Suppressor macrophage (primary cell): ENCODE measurements around the gene TM9SF4.

ENCODE experiments used
- DNase-seq, 4 experiments: peaks; one replicate each; pipeline ENCODE4 v3.0.0-alpha.2; 2020 to 2022

Gene TM9SF4

DNA sequence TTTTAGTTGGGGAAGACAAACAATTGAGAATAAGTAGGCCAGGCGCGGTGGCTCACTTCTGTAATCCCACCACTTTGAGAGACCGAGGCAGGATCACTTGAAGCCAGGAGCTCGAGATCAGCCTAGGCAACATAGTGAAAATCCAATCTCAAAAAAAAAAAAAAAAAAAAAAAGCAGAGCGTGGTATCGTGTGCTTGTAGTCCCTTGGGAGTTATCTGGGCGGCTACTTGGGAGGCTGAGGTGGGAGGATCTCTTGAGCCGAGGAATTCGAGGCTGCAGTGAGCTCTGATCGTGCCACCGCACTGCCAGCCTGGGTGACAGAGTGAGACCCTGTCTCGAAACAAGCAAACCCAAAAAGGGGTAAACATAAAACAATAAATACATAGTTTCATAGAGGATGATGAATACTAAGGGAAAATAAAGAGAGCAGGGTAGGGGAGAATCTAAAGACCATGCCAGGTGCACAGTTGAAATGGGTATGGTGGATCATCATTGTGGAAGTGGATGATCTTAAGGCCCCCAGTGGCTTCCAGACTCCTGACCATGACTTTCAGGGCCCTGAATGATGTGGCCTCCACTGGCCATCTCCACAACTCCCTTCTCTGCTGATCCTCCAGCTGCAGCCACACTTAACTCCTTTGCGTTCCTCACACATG is 99.1 kb downstream of the TM9SF4 start:
- DNase-seq = no peak

- DNase-seq = no peak
These were observed 100.5 kb downstream of the TM9SF4 start for GRCh38 chr20:32209850-32210605.

- DNase-seq = no peak
These were observed 104.4 kb downstream of the TM9SF4 start for GRCh38 chr20:32213870-32214269.

DNA sequence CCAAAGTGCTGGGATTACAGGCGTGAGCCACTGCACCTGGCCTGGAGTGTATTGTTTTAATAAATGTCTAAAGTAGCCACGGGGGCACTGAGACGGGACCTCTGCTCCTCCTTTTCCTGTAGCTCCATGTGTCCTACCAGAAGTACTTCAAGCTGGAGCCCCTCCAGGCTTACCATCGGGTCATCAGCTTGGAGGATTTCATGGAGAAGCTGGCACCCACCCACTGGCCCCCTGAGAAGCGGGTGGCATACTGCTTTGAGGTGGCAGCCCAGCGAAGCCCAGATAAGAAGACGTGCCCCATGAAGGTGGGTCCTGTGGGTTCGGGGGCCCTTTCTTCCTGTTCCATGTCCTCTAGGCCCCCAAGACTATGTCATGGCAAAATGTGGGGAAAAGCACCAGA is 105.6 kb downstream of the TM9SF4 start:
- no peak for DNase-seq

GRCh38 chr20:32215729-32216128 is 106.2 kb downstream of the TM9SF4 start:
- DNase-seq = no peak

- DNase-seq = no peak
These were observed 106.9 kb downstream of the TM9SF4 start for GRCh38 chr20:32216179-32217142.
